Limb (tissue), 2 donors: ENCODE results near the gene KCNQ5.

Source experiments
- DNase-seq, 2 donors: peaks; one replicate each; pipeline ENCODE4 v3.0.0-alpha.2; 2016; ENCODE audit errors: extremely low spot score in 2 of 2

The KCNQ5 gene

DNA sequence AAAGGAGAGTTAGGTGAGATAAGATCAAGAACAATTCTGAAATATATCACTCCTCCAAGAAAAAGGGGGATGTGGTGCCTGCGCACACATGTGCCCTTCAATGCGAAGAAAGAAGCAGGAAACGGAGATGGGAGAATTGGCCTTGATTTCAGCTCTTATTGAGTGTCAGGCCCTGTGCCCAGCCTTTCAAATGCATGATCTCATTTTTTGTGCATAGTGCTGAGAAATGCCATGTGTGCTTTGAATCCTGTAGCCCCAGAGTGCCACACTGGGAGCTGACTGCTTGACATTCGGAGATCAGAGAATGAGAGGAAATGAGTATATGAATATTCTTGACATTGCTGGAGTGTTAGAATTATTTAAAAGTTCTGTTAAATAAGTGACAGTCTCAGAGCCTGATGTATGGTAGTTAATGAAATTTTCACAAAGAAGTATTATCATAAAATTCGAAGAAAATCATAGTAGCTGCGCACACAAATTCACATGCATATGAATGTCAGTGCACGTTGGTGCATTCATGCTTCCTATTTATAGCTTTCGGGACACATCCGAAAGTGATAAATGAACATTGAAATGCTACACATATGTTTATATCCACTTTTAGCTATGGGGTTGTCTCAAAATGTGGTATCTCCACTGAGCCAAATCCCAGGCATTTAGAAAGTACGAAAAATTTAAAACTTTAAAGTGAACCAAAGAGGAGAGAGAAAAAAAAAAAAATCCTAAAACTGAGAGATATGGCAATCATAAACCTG lies 172.0 kb downstream of the KCNQ5 start:
- DNase-seq: no peak

DNA sequence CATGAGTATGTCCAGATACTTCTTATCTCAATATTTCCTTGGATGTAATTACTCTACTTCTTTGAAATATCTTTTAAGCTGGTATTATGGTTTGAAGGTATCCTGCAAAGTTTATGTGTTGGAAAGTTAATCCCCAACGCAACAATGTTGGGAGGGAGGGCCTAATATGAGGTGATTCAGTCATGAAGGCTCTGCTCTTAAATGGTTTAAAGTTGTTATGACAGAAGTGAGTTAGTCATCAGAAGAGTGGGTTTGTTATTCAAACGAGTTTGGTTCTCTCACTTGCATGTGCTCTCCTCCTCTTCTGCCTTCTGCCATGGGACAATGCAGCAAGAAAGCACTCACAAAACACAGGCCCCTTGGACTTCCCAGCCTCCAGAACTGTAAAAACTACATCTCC lies 176.3 kb downstream of the KCNQ5 start:
- DNase-seq: no peak

DNA sequence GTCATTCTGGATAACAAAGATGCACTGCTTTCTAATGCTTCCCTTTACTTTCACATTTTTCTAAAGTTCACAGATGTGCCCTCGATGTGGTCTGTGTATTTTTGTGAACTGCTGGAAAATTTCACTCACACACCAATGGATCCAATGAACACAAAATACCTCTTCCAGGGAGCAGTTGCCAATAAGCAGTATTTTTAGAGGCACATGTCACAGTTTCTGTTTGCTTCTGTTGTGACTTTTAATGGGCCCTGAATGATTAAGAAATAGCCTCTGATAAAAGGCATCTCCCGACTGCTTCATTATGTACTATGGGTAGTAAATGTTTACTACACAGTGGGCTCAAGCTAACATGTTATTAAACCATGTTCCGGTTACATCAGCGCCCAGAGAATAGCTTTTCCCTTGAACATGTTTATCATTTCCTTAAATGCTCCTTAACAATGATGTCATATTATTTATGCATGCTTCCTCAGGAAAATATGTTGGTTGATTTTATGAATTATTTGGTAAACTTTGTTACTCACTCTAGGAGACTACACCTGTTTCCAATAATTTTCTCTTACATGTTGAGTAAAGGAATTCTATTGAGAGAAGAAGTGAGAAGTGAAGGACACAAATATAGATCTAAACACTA lies 188.0 kb downstream of the KCNQ5 start:
- peak in 1 of 2 donors; percentile 17 for DNase-seq

DNA sequence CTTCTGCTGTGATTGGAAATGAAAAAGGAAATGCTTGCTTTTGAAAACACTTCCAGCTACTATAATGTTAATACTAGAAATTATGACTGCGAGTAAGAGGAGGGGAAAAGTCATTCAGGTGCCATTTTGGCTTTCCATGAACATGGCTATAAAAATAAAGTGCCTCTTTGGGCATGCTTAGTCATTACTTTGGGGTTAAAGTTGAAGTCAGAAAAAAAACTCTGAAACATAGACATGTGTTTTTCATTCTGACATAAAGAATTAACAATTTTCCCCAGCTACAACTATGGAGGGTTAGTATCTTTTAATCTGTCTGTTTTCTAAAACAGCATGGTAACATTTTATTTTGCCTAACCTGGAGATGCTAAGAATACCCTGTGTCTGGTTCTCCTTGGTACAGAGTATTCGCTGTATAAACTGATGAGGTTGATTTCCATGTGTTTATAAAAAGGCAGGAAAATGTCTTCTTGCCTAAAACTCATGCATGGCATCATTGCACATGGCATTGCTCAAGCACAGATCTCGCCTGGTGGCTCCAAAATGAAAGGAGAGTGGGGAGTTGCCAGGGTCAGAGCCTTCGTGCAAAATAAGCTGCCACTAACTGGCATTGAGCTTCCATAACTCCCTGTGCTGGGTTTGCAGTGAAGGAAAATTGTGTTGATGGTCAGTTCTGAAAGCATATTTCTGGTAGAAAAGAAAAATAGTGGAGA lies 188.9 kb downstream of the KCNQ5 start:
- DNase-seq: no peak

DNA sequence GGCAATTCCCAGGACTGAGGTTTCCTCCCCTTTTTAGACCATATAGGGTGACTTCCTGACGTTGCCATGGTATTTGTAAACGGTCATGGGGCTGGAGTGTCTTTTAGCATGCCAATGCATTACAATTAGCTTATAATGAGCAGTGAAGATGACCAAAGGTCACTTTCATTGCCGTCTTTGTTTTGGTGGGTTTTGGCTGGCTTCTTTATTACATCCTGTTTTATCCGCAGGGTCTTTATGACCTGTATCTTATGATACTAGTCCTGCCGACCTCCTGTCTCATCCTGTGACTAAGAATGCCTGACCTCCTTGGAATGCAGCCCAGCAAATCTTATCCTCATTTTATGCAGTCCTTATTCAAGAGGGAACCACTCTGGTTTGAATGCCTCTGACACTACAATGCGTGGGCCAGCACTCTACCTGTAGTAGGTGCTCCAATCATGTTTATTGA lies 190.1 kb downstream of the KCNQ5 start:
- no peak for DNase-seq

DNA sequence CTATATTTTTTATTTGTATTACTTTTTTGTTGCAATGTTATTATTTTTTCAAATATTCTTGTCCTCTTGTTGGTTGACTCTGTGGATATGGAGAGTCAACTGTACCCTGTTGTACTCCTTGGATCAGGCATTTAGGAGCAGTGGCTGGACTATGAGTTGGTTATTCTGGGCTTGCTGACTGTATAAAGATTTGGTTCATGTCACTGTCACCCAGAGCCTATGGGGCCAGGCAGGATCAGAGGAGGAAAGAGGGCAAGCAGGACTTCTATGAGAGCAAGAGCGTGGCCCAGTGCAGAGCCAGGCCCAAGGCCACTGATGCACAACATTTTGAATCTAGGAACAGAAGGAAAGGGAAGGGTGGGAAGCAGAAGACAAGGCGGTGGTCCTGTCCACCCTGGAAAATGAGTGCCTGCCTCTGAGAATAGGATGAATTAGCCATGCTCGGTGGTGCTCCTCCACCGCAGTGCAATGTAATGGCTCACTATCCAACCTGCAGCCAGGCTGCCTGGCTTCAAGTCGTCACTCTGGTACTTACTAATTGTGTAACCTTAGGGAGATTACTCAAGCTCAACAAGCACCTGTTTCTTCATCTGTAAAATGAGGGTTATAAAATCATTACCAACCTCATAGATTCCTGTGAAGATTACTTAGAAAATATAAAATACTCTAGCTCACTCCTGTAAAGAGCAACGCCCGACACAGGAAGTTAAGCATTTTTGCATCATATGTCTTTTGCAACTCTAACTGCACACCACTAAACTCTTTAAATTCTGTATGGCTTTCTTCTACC lies 192.1 kb downstream of the KCNQ5 start:
- DNase-seq: no peak

DNA sequence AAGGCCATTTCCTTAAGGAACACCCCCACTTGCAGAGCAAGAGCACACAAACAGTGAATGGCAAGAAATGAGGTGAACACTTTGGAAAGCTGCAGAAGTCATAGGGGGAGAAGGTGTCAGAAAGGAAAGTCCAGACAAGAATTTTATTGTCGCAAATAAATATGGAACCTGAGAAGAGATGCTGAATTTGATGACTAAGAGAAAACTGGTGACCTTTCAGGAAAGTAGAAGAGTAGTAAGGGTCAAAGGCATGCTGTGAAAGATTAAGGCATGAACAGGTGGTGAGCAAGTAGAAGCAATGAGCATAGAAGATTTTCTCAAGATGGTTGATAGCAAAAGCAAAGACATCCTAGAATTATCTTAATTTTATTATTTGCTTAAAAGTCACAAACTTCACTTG lies 194.2 kb downstream of the KCNQ5 start:
- no peak for DNase-seq

DNA sequence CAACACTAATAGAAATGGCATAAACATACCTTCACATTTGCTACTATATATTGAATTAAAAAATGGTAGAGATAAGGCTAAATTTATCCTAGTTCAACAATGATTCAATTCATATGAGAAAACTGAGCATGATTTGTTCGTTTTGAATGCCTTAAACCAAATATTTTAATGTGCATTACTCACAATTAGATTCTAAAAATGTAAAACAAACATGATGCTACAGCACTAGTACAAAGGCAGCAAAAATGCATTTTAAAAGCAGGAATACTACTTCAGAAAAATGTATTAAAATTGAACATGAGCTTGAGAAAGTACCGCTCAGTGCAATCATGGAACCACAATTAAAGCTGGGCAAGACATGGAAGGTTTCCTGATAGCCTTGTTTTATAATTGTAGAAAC lies 195.3 kb downstream of the KCNQ5 start:
- DNase-seq: no peak

DNA sequence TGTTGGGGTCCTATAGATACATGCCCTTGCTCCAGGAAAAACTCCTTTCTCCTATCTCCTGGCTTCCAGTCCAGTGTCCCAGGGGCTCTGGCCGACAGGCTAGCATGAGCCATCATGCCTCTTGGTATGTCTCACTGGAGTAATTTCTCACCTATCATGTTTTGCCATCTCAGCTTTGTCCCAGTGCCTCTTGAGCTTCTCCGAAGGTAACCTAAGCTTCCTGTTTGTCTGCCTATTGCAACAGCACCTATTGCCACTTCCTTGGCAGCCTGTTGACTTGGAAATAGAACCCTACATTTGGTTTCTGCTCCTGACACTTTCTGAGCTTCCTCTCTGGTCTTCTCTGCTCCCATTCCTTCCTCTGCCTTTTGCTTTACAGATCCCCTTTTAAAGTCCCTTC lies 197.7 kb downstream of the KCNQ5 start:
- no peak for DNase-seq

DNA sequence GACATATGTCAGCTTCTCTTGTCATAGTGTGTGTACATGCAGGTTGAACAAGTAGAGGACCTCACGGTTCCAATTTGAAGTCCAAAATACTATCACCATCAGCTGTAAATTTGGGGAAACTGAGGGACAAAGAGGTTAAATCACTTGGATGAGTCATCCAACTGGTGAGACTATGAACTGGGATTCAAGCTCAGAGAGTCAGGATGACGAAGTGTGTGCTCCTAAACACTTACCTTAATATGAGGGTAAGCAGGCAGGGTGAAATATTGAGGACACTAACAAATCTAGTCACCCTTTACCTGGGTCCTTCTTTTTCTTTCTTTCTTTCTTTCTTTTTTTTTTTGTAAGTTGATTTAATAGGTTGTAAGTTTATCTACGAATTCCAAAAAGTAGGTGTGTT lies 198.3 kb downstream of the KCNQ5 start:
- no peak for DNase-seq

DNA sequence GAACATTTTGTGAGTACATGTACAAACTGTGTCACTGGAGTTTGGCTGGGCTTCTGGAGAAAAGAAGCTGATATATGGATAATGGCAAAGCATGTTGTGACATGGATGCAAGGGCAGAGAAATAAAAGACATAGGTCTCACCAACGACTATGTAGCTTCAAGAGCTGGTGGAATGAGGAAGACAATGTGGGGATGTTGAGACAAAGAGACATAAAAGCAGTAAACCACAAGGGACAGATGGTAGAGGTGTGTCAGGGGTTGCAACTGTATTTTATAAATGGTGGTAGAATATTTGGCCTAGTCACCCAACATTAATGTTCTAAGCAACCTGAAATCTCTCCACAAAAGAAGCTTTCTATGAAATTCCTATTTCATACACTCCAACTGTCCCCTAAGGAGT lies 199.0 kb downstream of the KCNQ5 start:
- DNase-seq: no peak

DNA sequence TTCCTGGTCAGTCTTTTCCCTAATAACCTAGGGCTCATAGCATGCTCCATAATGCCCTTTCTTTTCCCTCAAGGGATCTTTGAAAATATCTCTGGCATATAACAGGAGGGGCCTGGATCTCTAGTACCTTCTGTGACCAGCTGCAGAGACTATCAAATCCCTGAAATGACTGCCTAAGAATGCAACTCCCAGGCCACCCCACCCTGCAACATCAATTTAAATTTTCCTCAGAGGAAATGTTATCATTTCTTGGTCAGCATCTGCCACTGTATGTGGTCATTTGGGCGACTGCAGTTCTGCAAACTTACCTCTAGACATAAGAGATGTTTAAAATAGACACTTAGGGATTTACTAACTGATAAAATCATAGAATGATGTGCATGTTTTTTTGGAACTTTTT lies 200.2 kb downstream of the KCNQ5 start:
- no peak for DNase-seq

DNA sequence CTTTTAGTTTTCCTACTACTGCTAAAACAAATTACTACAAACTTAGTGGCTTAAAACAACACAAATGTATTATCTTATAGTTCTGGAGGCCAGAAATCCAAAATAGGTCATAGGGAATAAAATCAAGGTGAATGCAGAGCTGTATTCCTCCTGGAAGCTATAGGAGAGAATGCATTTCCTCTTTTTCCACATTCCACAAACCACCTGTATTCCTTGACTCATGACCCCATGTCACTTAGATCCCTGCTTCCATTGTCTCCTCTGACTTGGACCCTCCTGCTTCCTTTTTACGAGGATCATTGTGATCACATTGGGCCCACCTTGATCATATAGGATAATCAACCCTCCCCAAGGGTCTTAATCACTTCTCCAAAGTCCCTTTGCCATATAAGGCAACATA lies 200.8 kb downstream of the KCNQ5 start:
- no peak for DNase-seq

DNA sequence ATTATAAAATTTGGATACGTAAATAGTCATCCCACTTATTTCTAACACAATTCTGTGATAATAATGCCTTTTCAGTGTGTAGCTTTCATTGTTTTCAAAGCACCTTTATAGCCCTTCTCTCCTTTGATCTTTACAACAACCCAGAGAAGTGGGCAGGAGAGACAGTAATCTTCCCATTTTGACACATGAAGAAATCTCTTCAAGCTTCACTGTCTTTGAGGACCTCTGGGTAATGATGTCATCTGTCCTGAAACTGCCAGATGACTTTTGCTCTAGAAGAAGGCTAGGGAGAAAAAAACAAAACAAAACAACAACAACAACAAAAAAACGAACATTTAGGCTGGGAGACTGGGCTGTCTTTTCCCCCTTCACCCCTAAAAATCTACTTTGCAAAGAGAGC lies 203.0 kb downstream of the KCNQ5 start:
- DNase-seq: no peak

DNA sequence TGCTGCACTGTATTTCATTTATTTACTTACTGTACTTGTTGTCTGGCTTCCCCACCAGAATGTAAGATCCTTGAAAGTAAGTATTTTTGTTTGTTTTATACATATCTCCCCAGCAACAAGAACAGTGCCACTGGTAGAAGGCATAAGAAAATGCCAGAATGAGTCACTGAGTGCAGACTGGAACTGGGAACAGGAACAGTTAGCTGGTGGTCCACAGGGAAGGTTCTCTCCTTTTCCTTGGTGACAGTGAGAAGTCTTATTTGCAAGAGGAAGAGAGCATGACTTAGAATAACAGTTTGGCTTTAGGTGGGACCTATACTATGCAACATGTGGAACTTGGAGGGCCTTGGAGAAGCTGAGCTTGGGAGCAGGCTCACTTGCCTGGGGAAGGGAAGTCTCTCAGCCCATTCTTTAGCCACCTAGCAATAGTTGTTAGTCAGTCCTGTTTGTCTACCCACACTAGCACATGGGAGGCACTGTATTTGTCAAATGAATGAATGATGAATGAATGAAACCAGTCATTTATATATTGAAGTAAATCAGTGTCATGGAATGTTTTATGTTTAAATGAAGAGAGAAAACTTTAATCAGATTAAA lies 203.5 kb downstream of the KCNQ5 start:
- DNase-seq: no peak

DNA sequence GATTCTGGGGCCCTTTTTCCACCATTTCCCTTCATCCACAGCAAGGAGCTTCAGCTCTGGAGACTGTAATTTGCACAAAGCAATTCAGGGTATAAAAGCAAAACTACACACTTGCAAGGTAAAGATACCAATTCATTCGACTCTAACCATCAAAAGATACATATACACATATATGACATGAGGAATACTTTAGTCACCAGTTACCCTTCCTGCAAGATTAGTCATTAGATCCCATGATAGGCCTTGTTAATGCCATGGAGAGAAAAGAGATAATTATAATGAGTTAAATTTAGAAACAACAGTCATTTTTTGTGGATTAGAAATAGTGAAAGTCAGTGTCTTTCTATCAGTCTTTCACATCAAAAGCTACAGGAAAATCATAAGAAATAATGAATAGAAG lies 204.2 kb downstream of the KCNQ5 start:
- no peak for DNase-seq

DNA sequence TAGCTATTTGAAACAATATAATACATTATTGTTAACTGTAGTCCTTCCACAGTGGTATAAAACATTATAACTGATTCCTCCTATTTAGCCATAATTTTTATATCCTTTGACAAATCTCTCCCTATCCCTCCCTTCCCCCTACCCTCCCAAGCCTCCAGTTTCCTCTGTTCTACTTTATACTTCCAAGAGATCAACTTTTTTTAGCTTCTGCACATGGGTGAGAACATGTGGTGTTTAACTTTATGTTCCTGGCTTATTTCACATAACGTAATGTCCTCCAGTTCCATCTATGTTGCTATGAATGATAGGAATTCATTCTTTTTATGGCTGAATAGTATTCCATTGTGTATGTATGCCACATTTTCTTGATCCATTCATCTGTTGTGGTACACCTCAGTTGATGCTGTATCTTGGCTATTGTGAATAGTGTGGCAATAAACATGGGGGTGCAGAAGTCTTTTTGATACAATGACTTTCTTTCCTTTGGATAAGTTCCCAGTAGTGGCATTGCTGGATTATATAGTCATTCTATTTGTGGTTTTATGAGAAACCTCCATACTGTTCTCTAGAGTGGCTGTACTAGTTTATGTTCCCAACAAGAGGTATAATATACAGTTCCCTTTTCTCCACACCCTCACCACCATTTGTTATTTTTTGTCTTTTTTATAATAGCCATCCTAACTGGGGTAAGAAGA lies 205.0 kb downstream of the KCNQ5 start:
- DNase-seq: no peak

DNA sequence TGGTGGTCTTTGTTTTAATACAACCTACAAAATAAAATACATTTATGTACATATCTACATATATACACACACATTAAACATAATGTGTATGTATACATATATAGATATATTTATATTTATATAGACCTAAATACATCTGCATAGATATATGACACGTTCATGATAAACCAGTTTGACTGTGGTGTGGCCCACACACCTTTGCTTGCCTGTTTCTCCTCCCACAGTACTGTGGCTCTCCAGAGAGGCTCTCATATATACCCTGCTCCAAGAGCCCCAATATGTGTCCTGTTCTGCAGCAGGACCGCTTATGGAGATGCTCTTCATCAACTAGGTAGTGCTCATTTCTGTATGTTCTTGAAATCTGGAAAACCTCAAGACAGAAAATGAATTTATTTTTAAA lies 207.0 kb downstream of the KCNQ5 start:
- DNase-seq: no peak

DNA sequence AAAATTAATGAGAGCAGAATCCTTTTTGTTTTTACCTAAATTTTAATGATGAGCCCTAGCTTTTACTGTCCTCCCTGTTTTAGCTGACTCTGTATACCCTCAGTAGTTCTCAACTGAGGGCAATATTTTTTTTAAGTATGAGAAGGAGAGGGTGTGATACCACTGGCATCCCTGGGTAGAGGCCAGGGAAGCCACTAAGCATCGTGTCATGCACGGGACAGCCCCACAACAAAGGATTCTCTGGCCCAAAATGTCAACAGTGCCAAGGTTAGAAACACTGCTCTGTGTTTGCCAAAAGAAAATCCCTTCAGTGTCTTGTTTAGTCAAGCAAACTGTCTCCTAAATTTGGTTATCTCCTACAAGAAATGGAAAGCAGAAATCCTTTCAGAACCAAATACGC lies 210.4 kb downstream of the KCNQ5 start:
- DNase-seq: no peak

DNA sequence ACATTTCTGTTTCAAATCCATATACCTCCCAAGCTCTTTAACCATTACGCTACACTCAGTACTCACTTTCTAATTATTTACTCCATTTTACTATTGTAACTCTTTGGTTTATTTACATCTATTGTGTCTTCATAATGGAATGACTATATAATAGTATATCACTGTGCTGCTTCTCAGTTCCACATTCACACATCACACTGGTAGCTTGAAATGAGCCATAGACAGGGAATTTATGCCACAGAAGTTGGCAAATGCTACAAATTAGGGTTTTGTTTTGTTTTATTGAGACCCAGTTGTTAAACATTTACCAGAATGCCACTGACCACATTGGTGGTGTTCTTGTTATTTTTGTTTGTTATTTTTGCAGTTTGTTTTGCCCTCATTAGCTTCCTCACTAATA lies 213.9 kb downstream of the KCNQ5 start:
- no peak for DNase-seq

DNA sequence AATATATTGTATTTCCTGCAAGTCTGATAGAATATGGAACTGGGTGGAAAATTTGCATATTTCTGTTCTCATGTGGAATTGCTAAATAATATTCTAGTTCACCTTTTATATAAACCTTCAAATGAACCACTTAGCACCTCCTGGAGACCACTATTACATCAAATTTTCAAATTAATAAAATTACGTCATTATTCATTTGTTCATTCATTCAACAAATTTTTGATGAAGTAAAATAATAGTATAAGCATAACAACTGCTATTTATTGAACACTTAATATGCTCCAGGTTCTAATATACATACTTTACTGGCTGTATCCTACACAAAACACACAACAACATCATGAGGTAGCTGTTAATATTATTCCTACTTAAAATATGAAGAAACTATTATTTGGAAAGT lies 215.1 kb downstream of the KCNQ5 start:
- DNase-seq: no peak
